Parathyroid adenoma (tissue), 2 donors: Measurements from ENCODE around the gene ADH1B.
"Not testable (repeated sequence)": the region's sequence is repeated elsewhere in the genome, so short reads cannot be mapped to it uniquely, and the experiment has no call there.

Experiments used
- H2AFZ ChIP-seq: fragments of 300-600 bp; sonication (generic); one replicate; pipeline ENCODE4 v1.7.0; 2017; ENCODE audit warnings: antibody characterized with exemption, mild to moderate bottlenecking
- H3K27ac ChIP-seq: fragments of 300-600 bp; sonication (generic); one replicate; pipeline ENCODE4 v1.7.0; 2017
- H3K27me3 ChIP-seq: fragments of 300-600 bp; sonication (generic); one replicate; pipeline ENCODE4 v1.7.0; 2017; ENCODE audit warnings: low read length; ENCODE audit not compliant: control insufficient read depth, insufficient read depth
- H3K36me3 ChIP-seq: fragments of 300-600 bp; sonication (generic); one replicate; pipeline ENCODE4 v1.7.0; 2017; ENCODE audit warnings: low read length; ENCODE audit not compliant: control insufficient read depth, insufficient read depth
- H3K4me1 ChIP-seq: fragments of 300-600 bp; sonication (generic); one replicate; pipeline ENCODE4 v1.7.0; 2017; ENCODE audit warnings: control low read depth
- H3K4me2 ChIP-seq: fragments of 300-600 bp; sonication (generic); one replicate; pipeline ENCODE4 v1.7.0; 2017; ENCODE audit warnings: low read length
- H3K4me3 ChIP-seq: fragments of 300-600 bp; sonication (generic); one replicate; pipeline ENCODE4 v1.7.0; 2017; ENCODE audit warnings: low read depth, low read length
- H3K79me2 ChIP-seq: fragments of 300-600 bp; sonication (generic); one replicate; pipeline ENCODE4 v1.7.0; 2017; ENCODE audit warnings: control low read depth
- H3K9ac ChIP-seq: fragments of 300-600 bp; sonication (generic); one replicate; pipeline ENCODE4 v1.7.0; 2017; ENCODE audit warnings: mild to moderate bottlenecking
- H3K9me3 ChIP-seq: fragments of 300-600 bp; sonication (generic); one replicate; pipeline ENCODE4 v1.7.0; 2017; ENCODE audit warnings: low read length; ENCODE audit not compliant: control insufficient read depth
- CTCF ChIP-seq: fragments of 300-600 bp; sonication (generic); IDR thresholded peaks from one replicate; pipeline ENCODE4 v1.7.0; 2017; ENCODE audit warnings: antibody characterized with exemption, mild to moderate bottlenecking
- donor health status: primary hyperparathyroidism.

The ADH1B gene

GRCh38 chr4:99352602-99353537 lies 31.7 kb upstream of the ADH1B start, which contains the start of gene ADH1C:
ADH1C (minus strand) TSS chr4:99352746; CDS start chr4:99352675, 71 bp downstream.
- no peak within 1 kb of the TSS for H3K4me2 ChIP-seq
- no peak within 1 kb of the TSS for H3K4me3 ChIP-seq
- no peak for TF ChIP-seq CTCF
- no peaks in the 10 kb centered on the region for H3K9me3 ChIP-seq
- H3K9ac ChIP-seq, result no peak within 1 kb of the TSS
- no peaks in the 10 kb centered on the region for H3K36me3 ChIP-seq
- H2AFZ ChIP-seq, result no peak within 1 kb of the TSS
- H3K27ac ChIP-seq, result no peak within 1 kb of the TSS
- H3K27me3 ChIP-seq, result no peaks in the 10 kb centered on the region
- no peaks in the 10 kb centered on the region for H3K79me2 ChIP-seq
- no peaks in the 10 kb centered on the region for H3K4me1 ChIP-seq

- Histone ChIP-seq H3K79me2 (no peaks in the 10 kb centered on the region), H3K27me3 (no peaks in the 10 kb centered on the region), H3K9me3 (no peaks in the 10 kb centered on the region), H3K4me1 (no peaks in the 10 kb centered on the region), H3K9ac (no peak overlapping the region), H3K4me3 (no peak overlapping the region), H2AFZ (no peak overlapping the region), H3K36me3 (no peaks in the 10 kb centered on the region), H3K27ac (no peak overlapping the region), H3K4me2 (no peak overlapping the region)
- TF ChIP-seq CTCF, result no peak
Measured at GRCh38 chr4:99351487-99351886, 30.3 kb upstream of the ADH1B start.

GRCh38 chr4:99349338-99349737 lies 28.1 kb upstream of the ADH1B start:
- Histone ChIP-seq H3K9me3 (no peaks in the 10 kb centered on the region), H3K4me3 (no peak overlapping the region), H2AFZ (no peak overlapping the region), H3K27me3 (no peaks in the 10 kb centered on the region), H3K36me3 (no peaks in the 10 kb centered on the region), H3K4me2 (no peak overlapping the region), H3K27ac (no peak overlapping the region), H3K9ac (no peak overlapping the region), H3K79me2 (no peaks in the 10 kb centered on the region), H3K4me1 (no peaks in the 10 kb centered on the region)
- TF ChIP-seq CTCF, result no peak

DNA sequence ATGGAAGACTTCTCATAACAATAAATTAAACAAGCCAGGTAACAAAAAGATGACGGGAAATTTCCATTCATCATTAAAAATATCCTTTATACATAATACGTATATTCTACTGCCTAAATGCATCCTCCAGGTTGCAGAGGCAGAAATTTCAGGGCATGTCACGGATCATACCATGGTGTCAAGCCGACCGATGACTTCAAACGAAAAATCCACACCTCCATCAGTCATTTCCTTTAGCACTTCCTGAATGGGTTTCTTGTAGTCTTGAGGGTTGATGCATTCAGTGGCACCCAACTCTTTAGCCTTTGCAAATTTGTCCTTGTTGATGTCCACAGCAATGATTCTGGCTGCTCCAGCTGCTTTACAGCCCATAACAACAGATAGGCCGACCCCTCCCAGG lies 21.4 kb upstream of the ADH1B start:
- H3K27me3 ChIP-seq, H3K36me3 ChIP-seq, H2AFZ ChIP-seq, H3K9ac ChIP-seq, H3K9me3 ChIP-seq, H3K4me1 ChIP-seq, H3K27ac ChIP-seq, H3K4me3 ChIP-seq, H3K4me2 ChIP-seq, H3K79me2 ChIP-seq: not testable (repeated sequence)

DNA sequence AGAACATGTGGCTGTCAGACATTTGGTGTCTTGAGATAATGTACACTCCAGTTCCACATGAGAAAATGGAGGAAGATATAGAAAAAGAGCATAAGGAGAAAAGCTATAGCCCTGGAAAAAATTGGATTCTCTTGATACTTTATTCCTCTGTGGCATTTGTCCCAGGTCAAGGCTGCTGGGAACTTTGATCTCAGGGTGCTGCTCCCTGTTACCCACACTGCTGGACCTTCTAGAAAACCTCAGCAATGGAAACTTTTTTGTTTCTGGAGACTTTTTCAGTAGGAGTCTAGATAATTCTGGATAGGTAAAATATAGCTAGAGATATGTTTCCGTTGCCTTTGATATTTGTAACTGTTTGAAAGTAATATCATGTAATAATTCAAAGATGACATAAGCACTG lies 20.2 kb upstream of the ADH1B start:
- Histone ChIP-seq H3K4me2 (no peak overlapping the region), H3K4me3 (no peak overlapping the region), H2AFZ (no peak overlapping the region), H3K79me2 (no peaks in the 10 kb centered on the region), H3K9ac (no peak overlapping the region), H3K36me3 (no peaks in the 10 kb centered on the region), H3K9me3 (no peaks in the 10 kb centered on the region), H3K4me1 (no peaks in the 10 kb centered on the region), H3K27me3 (no peaks in the 10 kb centered on the region), H3K27ac (no peak overlapping the region)
- no peak for TF ChIP-seq CTCF
